Astrocyte of the spinal cord (primary cell): ENCODE measurements around the gene SBSN.
A peak's percentile ranks its signal among the peaks of the same experiment; 100 is the strongest.

Experiments used
- DNase-seq: peaks from one replicate; pipeline ENCODE4 v3.0.0; 2011; ENCODE audit warnings: low read depth, low spot score
- H3K4me3 ChIP-seq: 2 replicates; pipeline ENCODE4 v1.5.1; 2011; ENCODE audit warnings: low read depth, mild to moderate bottlenecking, low read length, moderate library complexity
- in situ Hi-C: cut with HindIII; loops from 2 replicates; pipeline ENCODE4 v1.10.0; 2017; ENCODE audit warnings: low sequenced_read_pairs
- TF ChIP-seq, protein P1 (sequence below): IDR thresholded peaks from 2 replicates; pipeline ENCODE4 v1.5.1; 2012; ENCODE audit warnings: low read depth, mild to moderate bottlenecking, low read length, inconsistent platforms

Gene SBSN

DNA sequence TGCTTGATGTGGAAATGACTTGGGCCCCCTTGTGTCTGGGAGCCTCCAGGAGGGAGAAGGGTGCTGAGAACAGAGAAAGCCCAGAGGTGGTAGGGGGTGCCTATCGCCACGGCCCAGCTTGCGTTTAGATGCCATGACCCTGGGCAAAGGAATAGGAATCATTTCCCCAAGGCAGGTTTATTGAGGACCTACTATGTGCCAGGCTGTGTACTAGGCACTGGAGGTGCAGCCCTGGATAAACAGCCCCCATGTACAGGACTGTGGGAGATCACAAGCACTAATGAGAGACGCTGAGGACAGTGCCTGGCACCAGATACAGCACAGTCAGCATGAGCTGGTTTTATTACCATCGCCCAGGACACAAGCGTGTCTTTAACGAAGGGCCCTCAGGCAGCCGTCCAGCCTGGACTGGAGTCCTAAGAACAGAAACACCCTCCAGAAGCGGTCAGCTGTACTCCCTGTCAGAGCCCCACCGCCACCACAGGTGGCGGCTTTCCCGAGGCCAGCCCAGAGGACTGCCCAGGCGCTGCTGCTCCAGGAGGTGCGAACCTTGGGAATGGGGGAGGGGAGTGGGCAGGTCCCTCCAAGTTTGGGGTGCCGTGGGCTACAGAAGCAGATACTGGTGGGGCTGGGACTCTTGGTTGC lies 21.9 kb upstream of the SBSN start:
- TF ChIP-seq, protein P1, sequence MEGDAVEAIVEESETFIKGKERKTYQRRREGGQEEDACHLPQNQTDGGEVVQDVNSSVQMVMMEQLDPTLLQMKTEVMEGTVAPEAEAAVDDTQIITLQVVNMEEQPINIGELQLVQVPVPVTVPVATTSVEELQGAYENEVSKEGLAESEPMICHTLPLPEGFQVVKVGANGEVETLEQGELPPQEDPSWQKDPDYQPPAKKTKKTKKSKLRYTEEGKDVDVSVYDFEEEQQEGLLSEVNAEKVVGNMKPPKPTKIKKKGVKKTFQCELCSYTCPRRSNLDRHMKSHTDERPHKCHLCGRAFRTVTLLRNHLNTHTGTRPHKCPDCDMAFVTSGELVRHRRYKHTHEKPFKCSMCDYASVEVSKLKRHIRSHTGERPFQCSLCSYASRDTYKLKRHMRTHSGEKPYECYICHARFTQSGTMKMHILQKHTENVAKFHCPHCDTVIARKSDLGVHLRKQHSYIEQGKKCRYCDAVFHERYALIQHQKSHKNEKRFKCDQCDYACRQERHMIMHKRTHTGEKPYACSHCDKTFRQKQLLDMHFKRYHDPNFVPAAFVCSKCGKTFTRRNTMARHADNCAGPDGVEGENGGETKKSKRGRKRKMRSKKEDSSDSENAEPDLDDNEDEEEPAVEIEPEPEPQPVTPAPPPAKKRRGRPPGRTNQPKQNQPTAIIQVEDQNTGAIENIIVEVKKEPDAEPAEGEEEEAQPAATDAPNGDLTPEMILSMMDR, result no peak
- in situ Hi-C loops, result no loop called here
- DNase-seq, result no peak
- no peak overlapping the region for H3K4me3 ChIP-seq

DNA sequence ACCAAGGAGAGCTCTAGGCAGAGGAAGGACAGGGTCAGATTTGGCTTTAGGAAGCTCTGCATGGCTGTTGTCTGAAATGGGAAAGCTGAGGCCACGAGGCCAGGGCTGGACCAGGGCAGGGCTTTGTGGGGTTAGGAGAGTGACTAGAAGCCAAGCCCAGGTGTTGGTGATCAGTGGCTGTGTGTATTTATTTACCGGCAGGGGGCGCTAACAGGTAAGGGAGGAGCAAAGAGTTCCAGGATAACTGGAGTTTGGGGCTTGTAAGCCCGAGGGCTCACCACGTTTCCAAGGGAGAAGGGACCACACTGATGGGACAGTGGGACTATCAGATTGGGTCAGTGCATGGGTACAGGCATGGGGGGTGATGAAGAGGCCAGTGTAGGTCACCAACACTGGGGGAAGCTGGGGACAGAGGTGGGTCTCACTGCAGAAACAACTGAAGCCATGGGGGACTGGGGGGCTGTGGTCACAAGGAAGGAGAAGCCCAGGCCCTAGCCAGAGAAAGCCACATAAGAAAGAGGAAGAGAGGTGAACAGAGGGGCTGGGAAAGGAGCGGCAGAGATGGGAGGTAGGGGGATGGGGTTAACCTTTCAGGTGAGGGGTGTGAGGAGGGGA lies 21.2 kb upstream of the SBSN start:
- peak; percentile 59 for DNase-seq
- in situ Hi-C loops, result no loop called here
- no peak overlapping the region for H3K4me3 ChIP-seq
- TF ChIP-seq, protein P1, result peak; percentile 72

DNA sequence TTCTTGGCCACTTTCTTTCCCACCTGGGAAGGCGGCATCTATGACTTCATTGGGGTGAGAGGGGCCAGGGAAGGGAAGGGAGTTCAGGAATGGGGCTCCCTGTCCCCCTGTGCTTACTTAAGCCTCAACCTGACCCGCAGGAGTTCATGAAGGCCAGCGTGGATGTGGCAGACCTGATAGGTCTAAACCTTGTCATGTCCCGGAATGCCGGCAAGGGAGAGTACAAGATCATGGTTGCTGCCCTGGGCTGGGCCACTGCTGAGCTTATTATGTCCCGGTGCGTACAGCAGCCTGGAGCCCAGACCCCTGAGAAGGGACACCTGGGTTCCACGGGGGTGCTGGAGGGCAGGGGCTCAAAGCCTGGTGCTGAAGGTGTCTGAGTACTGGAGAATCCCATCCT lies 18.4 kb upstream of the SBSN start:
- no peak for DNase-seq
- H3K4me3 ChIP-seq, result peak overlapping the region; percentile 92
- TF ChIP-seq, protein P1, result no peak
- in situ Hi-C loops, result no loop called here

DNA sequence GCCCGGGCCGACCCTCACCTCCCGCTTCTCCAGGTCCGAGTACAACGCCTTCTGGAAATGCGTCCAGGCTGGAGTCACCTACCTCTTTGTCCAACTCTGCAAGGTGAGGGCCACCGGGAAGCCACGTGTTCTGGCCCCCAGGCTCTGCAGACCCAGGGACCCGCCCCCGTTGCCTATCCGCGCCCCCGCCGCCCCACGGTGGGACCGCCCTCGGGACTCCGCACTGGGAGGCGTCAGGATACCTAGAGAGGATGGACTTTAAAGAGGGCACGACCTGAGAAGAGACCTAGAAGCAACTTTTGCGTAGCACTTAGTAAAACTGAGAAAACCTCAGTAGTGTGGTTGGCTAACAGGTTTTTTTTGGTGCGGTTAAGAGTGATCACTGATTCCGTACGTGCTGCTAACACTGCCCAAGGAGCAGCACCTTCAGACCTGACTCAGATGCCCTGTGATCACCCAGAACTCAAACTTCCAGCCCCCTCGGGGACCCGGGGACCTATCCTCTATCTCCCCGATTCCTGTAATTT lies 17.8 kb upstream of the SBSN start:
- H3K4me3 ChIP-seq, result peak overlapping the region; percentile 92
- in situ Hi-C loops, result no loop called here
- TF ChIP-seq, protein P1, result no peak
- DNase-seq, result no peak

DNA sequence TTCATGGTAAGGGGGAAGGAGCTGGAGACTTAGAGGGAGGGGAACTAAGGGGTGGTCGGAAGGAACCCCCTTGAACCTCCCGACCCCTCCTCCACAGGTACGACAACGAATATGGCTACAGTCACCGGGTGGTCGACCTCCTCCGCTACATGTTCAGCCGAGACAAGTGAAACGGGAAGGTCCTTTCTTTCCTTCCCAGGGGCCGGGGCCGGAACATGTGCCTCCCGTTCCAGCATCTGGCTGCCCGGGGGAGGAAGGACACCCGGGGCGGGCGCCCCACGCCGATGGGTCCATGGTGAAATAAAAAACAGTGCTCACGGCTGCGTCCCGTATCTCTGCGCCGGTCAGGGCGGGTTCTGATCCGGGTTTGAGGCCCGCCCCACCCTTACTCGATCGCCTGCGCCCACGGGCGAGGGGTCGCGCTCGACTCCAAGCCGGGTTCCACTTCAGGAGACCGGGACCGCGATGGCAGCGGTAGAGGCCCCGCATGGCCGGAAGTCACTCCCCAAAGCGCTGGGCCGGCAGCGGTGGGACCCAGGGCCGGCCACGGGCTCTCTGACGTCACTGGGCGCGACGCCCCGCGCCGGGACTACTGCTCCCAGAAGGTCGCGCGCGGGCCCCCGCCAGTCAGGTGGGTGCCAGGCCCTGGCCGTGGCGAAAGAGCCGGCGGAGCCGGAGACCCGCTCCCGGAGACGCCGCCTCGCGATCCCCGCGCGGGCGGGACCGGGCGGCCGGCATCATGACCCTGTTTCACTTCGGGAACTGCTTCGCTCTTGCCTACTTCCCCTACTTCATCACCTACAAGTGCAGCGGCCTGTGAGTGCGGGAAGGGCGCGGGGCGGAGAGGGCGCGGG lies 17.1 kb upstream of the SBSN start, which contains the start of gene TMEM147:
Gene TMEM147 (plus strand): TSS at position 626 of the 854 bp plus-strand sequence. CDS start 114 bp downstream, at position 740.
- TF ChIP-seq, protein P1, result no peak
- in situ Hi-C loops, result no loop called here
- DNase-seq, result peak; percentile 89
- peak within 1 kb of the TSS; percentile 92 for H3K4me3 ChIP-seq

DNA sequence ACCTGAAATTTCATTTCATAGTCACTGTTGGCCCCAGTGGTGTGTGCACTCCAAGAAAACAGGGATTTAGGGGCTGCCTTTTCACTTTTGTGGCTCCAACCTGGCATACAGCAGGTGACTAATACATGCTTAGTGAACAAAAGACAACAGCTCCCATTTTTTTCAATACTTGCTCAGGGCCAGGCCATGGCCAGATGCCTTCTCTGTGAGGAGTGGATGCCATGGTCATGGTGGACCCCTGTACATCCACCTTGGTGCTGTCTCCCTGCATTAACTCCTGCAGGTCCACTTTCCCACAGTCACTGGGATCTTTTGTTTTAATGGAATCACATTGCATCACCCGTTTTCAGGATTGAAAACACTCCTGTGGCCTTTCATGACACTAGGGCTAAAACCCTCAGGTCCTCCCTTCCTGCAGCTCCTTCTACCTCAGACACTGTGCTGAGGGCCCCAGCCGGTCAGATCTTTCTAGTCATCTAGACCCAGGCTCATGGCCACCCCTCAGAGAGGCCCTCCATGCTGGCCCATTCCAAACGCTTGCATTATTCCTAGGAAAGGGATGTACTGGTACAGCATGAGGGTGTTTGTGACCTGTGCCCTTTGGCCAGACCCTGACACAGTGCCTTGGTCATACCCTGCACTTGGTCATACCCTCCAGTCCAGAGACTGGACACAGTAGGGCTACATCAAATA lies 16.1 kb upstream of the SBSN start:
- in situ Hi-C loops, result no loop called here
- H3K4me3 ChIP-seq, result peak overlapping the region; percentile 92
- DNase-seq, result no peak
- TF ChIP-seq, protein P1, result no peak
